Left ventricle myocardium superior (tissue), 1 donor: Measurements from ENCODE around the gene RNF208. TPM values are rescaled to one million over a fixed set of nuclear protein-coding genes. Genes with fewer than 3 reads are reported as not detected.

Experiments used
- ATAC-seq: fragments of 200-7000 bp; cut with Tn5 transposase; one replicate; pipeline ENCODE4 v1.9.1; 2020; ENCODE audit warnings: mild to moderate bottlenecking, moderate library complexity
- DNase-seq: peaks from one replicate; pipeline ENCODE4 v3.0.0-alpha.2; 2020
- intact Hi-C: fragments of 100-400 bp; cut with micrococcal nuclease; formaldehyde crosslinking; loops from one replicate; pipeline ENCODE4 v1.11.0; 2022
- total RNA-seq: library from RNA; stranded (reverse); fragmentation: NEBNext Ultra II Directional; extraction: Animal tissue kit (Norgen Biotek cat#: 25700); gene quantifications from one replicate; pipeline ENCODE4 v1.2.1, GENCODE V29; 2021
- donor health status: DM: no; HTN: yes; CAD: no; lungs with severe emphysema.

Gene RNF208
- total RNA-seq, 1 donor from 2014 or later = 29.7 TPM

- intact Hi-C loops = no loop called here
- ATAC-seq = no peak
- DNase-seq = no peak
Measured at GRCh38 chr9:137171149-137171900, 50.7 kb downstream of the RNF208 start.

GRCh38 chr9:137170486-137171148 lies 51.4 kb downstream of the RNF208 start:
- intact Hi-C loops = no loop called here
- no peak for ATAC-seq
- no peak for DNase-seq

Other genes starting within 250 kb of the RNF208 start
- 5,424 TPM for gene PTGDS, start 244.7 kb downstream of the RNF208 start, total RNA-seq
- 18.3 TPM for gene LCNL1, start 239.2 kb downstream of the RNF208 start, total RNA-seq
- 23.9 TPM for gene PAXX, start 229.8 kb downstream of the RNF208 start, total RNA-seq
- 1.7 TPM for gene CLIC3, start 225.7 kb downstream of the RNF208 start, total RNA-seq
- gene ABCA2, start 194.0 kb downstream of the RNF208 start, total RNA-seq = 33.8 TPM
- 0.17 TPM for gene FUT7, start 190.2 kb downstream of the RNF208 start, total RNA-seq
- 59.0 TPM for gene NPDC1, start 176.1 kb downstream of the RNF208 start, total RNA-seq
- gene ENTPD2, start 168.2 kb downstream of the RNF208 start, total RNA-seq = 2.1 TPM
- 0.12 TPM for gene SAPCD2, start 151.7 kb downstream of the RNF208 start, total RNA-seq
- gene UAP1L1, start 144.7 kb downstream of the RNF208 start, total RNA-seq = 12.6 TPM
- gene MAN1B1, start 135.3 kb downstream of the RNF208 start, total RNA-seq = 21.4 TPM
- 155 TPM for gene DPP7, start 107.5 kb downstream of the RNF208 start, total RNA-seq
- gene GRIN1, start 83.1 kb downstream of the RNF208 start, total RNA-seq = not detected
- gene LRRC26, start 52.2 kb downstream of the RNF208 start, total RNA-seq = not detected
- gene TMEM210, start 50.2 kb downstream of the RNF208 start, total RNA-seq = not detected
- gene ANAPC2, start 33.7 kb downstream of the RNF208 start, total RNA-seq = 38.2 TPM
- gene SSNA1, start 33.6 kb downstream of the RNF208 start, total RNA-seq = 77.7 TPM
- 21.7 TPM for gene TPRN, start 21.5 kb downstream of the RNF208 start, total RNA-seq
- 43.3 TPM for gene TMEM203, start 16.6 kb downstream of the RNF208 start, total RNA-seq
- gene NDOR1, start 16.5 kb downstream of the RNF208 start, total RNA-seq = 5.7 TPM
- not detected for gene CYSRT1, start 2.9 kb upstream of the RNF208 start, total RNA-seq
- gene RNF224, start 5.3 kb upstream of the RNF208 start, total RNA-seq = not detected
- not detected for gene SLC34A3, start 8.7 kb upstream of the RNF208 start, total RNA-seq
- gene TUBB4B, start 19.0 kb upstream of the RNF208 start, total RNA-seq = 439 TPM
- gene STPG3, start 29.0 kb upstream of the RNF208 start, total RNA-seq = 0.69 TPM
- gene NELFB, start 33.1 kb upstream of the RNF208 start, total RNA-seq = 43.6 TPM
- 19.3 TPM for gene TOR4A, start 55.5 kb upstream of the RNF208 start, total RNA-seq
- gene NRARP, start 80.0 kb upstream of the RNF208 start, total RNA-seq = 4.0 TPM
- gene EXD3, start 200.9 kb upstream of the RNF208 start, total RNA-seq = 8.3 TPM
- 1.9 TPM for gene NOXA1, start 201.2 kb upstream of the RNF208 start, total RNA-seq
- gene ENTPD8, start 219.1 kb upstream of the RNF208 start, total RNA-seq = not detected
- 10.2 TPM for gene NSMF, start 237.1 kb upstream of the RNF208 start, total RNA-seq